GM21619 (cell line): Measurements from ENCODE around the gene NSL1.

ENCODE experiments used
- ATAC-seq: cut with Tn5 transposase; IDR thresholded peaks from one replicate; pipeline ENCODE4 v1.9.1; 2021; ENCODE audit not compliant: unreplicated experiment

NSL1 gene

GRCh38 chr1:212687811-212688210, 103.8 kb downstream of the NSL1 start:
- no peak for ATAC-seq

GRCh38 chr1:212686591-212686990, 105.0 kb downstream of the NSL1 start:
- no peak for ATAC-seq

GRCh38 chr1:212686069-212686468, 105.5 kb downstream of the NSL1 start:
- no peak for ATAC-seq

- ATAC-seq, result no peak
These were observed 106.1 kb downstream of the NSL1 start for GRCh38 chr1:212685429-212685828.

GRCh38 chr1:212684521-212685090, 107.0 kb downstream of the NSL1 start:
- ATAC-seq, result no peak

GRCh38 chr1:212684076-212684475, 107.5 kb downstream of the NSL1 start:
- ATAC-seq, result no peak

GRCh38 chr1:212683357-212683722, 108.2 kb downstream of the NSL1 start:
- ATAC-seq, result peak; percentile 66

- ATAC-seq, result no peak
These were observed 110.7 kb downstream of the NSL1 start for GRCh38 chr1:212680680-212681389.

- ATAC-seq, result peak; percentile 53
These were observed 112.8 kb downstream of the NSL1 start for GRCh38 chr1:212678456-212679410.

GRCh38 chr1:212677573-212677972, 114.0 kb downstream of the NSL1 start:
- ATAC-seq, result no peak

- no peak for ATAC-seq
These were observed 114.4 kb downstream of the NSL1 start for GRCh38 chr1:212677136-212677535.
